HepG2 (cell line): ENCODE results near the gene KAT14.

Experiments
- CC2D1A ChIP-seq: sonication (generic); formaldehyde crosslinking; IDR thresholded peaks from 2 replicates; pipeline ENCODE4 v1.8.1; 2023; ENCODE audit warnings: mild to moderate bottlenecking, missing genetic modification reagents
- CTCF ChIP-seq: sonication (generic); formaldehyde crosslinking; IDR thresholded peaks from 2 replicates; pipeline ENCODE4 v1.5.0; 2020; ENCODE audit warnings: mild to moderate bottlenecking, missing genetic modification reagents, moderate library complexity
- HMGA1 ChIP-seq: sonication (generic); formaldehyde crosslinking; conservative IDR thresholded peaks from 2 replicates; pipeline ENCODE4 v1.4.0; 2020; ENCODE audit warnings: missing genetic modification reagents
- JUN ChIP-seq: sonication (generic); formaldehyde crosslinking; IDR thresholded peaks from 2 replicates; pipeline ENCODE4 v1.4.0; 2020; ENCODE audit warnings: mild to moderate bottlenecking, missing genetic modification reagents
- KLF13 ChIP-seq: sonication (generic); formaldehyde crosslinking; IDR thresholded peaks from 2 replicates; pipeline ENCODE4 v1.4.0; 2020; ENCODE audit warnings: mild to moderate bottlenecking, missing genetic modification reagents
- ZNF609 ChIP-seq: sonication (generic); formaldehyde crosslinking; IDR thresholded peaks from 2 replicates; pipeline ENCODE4 v1.4.0; 2020; ENCODE audit warnings: mild to moderate bottlenecking, missing genetic modification reagents, borderline replicate concordance

GRCh38 chr20:18195931-18196330, 58.3 kb downstream of the KAT14 start:
- TF ChIP-seq JUN (no peak), CC2D1A (CRISPR knock-in tag) (no peak), CTCF (no peak), ZNF609 (CRISPR knock-in tag) (no peak), KLF13 (CRISPR knock-in tag) (no peak), HMGA1 (no peak)
